Neural progenitor cell (in vitro differentiated cells): ENCODE measurements around the gene NME4. TPM values are rescaled to one million over a fixed set of nuclear protein-coding genes. Genes with fewer than 3 reads are reported as not detected.
A peak's percentile ranks its signal among the peaks of the same experiment; 100 is the strongest.

Experiments used
- DNase-seq: peaks from one replicate; pipeline ENCODE4 v3.0.0-alpha.2; 2016; ENCODE audit warnings: low spot score
- H2AFZ ChIP-seq: fragments of 200-600 bp; sonication (generic); replicated peaks from 2 replicates; pipeline ENCODE4 v1.6.1; 2016; ENCODE audit warnings: antibody characterized with exemption
- H3F3A ChIP-seq: fragments of 200-600 bp; sonication (generic); 2 replicates; pipeline ENCODE4 v1.6.1; 2016; ENCODE audit warnings: antibody characterized with exemption, low read depth
- H3K27ac ChIP-seq: fragments of 200-600 bp; sonication (generic); 2 replicates; pipeline ENCODE4 v1.5.1; 2016; ENCODE audit warnings: mild to moderate bottlenecking
- H3K27me3 ChIP-seq: fragments of 200-600 bp; sonication (generic); 2 replicates; pipeline ENCODE4 v1.6.1; 2016; ENCODE audit warnings: mild to moderate bottlenecking, moderate library complexity
- H3K36me3 ChIP-seq: fragments of 200-600 bp; sonication (generic); 2 replicates; pipeline ENCODE4 v1.5.1; 2016
- H3K4me1 ChIP-seq: fragments of 200-600 bp; sonication (generic); 2 replicates; pipeline ENCODE4 v1.6.1; 2016; ENCODE audit warnings: mixed run types
- H3K4me2 ChIP-seq: fragments of 200-600 bp; sonication (generic); 2 replicates; pipeline ENCODE4 v1.6.1; 2016
- H3K4me3 ChIP-seq: fragments of 200-600 bp; sonication (generic); 2 replicates; pipeline ENCODE4 v1.5.1; 2016
- H3K79me2 ChIP-seq: fragments of 200-600 bp; sonication (generic); 2 replicates; pipeline ENCODE4 v1.6.1; 2016; ENCODE audit warnings: low read depth
- H3K9ac ChIP-seq: fragments of 200-600 bp; sonication (generic); 2 replicates; pipeline ENCODE4 v1.6.1; 2016
- H3K9me3 ChIP-seq: fragments of 200-600 bp; sonication (generic); 2 replicates; pipeline ENCODE4 v1.5.1; 2016; ENCODE audit warnings: low read depth
- H4K20me1 ChIP-seq: fragments of 200-600 bp; sonication (generic); 2 replicates; pipeline ENCODE4 v1.6.1; 2016; ENCODE audit warnings: low read depth
- H3K27ac Mint-ChIP-seq: 3 replicates; pipeline ENCODE4 v1.8.0; 2021; ENCODE audit warnings: mixed read lengths
- H3K27me3 Mint-ChIP-seq: 2 replicates; pipeline ENCODE4 v1.8.0; 2022; ENCODE audit warnings: low read depth, mild to moderate bottlenecking, inconsistent platforms, moderate library complexity, mixed read lengths; ENCODE audit not compliant: insufficient read depth
- H3K36me3 Mint-ChIP-seq: 3 replicates; pipeline ENCODE4 v1.8.0; 2021; ENCODE audit warnings: mixed read lengths
- H3K4me1 Mint-ChIP-seq: 3 replicates; pipeline ENCODE4 v1.8.0; 2021; ENCODE audit warnings: mixed read lengths
- H3K4me3 Mint-ChIP-seq: 3 replicates; pipeline ENCODE4 v1.8.0; 2021; ENCODE audit warnings: mild to moderate bottlenecking, moderate library complexity, mixed read lengths
- H3K9me3 Mint-ChIP-seq: 3 replicates; pipeline ENCODE4 v1.8.0; 2020; ENCODE audit warnings: mixed read lengths
- CTCF ChIP-seq: fragments of 200-600 bp; sonication (generic); IDR thresholded peaks from 2 replicates; pipeline ENCODE4 v1.5.1; 2017; ENCODE audit warnings: antibody characterized with exemption, mild to moderate bottlenecking
- EZH2 ChIP-seq: fragments of 200-600 bp; sonication (generic); IDR thresholded peaks from 2 replicates; pipeline ENCODE4 v1.6.1; 2017; ENCODE audit warnings: antibody characterized with exemption, mild to moderate bottlenecking, moderate library complexity
- EZH2phosphoT487 ChIP-seq: fragments of 200-600 bp; sonication (generic); IDR thresholded peaks from 2 replicates; pipeline ENCODE4 v1.6.1; 2017; ENCODE audit warnings: antibody characterized with exemption
- total RNA-seq: library from RNA; depleted of rRNA; stranded (reverse); fragments of >200 nt; gene quantifications from 2 replicates; pipeline ENCODE4 v1.2.3, GENCODE V29; 2015; ENCODE audit warnings: low replicate concordance

The NME4 gene
- total RNA-seq, 1 donor from 2014 or later = 93.3 TPM

DNA sequence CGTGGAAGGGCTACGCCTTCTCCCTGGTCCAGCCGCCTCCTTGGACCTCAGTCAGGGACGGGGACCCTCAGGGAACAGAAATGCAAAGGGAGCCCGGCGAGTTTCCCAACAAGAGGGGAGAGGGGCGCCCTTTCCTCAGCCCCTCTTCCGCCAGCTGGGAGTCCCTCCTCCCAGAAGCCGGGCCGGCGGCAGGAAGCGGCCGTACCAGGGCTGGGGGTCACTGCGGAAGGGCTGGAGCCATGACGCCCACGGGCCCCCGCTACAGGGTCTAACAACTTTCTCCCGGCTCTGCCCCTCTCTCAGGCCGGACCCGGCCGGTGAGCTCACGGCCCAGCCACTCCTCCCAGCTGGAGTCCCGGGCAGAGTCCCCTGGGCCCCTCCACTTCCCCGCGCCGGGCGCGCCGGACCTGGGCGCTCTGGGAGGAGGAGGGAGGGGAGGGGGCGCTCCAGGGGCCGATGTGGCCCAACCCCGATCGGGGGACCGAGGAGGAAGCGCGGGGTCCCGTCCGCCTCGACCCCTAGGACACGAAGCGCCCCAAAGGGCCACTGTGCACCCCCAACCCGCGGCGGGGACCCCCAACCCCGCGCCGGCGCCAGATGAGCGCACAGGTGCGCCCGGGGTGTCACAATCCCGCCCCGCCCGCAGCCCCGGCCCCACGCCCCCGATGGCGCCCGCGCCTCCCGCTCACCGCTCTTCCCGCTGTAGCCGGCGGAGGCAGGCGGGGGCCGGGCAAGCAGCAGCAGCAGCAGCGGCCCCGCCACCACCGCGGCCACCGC is 15.8 kb upstream of the NME4 start:
- peak overlapping the region; percentile 86 for H3K4me3 Mint-ChIP-seq
- peak overlapping the region; percentile 77 for H3K9ac ChIP-seq
- H3K36me3 ChIP-seq = no peaks in the 10 kb centered on the region

DNA sequence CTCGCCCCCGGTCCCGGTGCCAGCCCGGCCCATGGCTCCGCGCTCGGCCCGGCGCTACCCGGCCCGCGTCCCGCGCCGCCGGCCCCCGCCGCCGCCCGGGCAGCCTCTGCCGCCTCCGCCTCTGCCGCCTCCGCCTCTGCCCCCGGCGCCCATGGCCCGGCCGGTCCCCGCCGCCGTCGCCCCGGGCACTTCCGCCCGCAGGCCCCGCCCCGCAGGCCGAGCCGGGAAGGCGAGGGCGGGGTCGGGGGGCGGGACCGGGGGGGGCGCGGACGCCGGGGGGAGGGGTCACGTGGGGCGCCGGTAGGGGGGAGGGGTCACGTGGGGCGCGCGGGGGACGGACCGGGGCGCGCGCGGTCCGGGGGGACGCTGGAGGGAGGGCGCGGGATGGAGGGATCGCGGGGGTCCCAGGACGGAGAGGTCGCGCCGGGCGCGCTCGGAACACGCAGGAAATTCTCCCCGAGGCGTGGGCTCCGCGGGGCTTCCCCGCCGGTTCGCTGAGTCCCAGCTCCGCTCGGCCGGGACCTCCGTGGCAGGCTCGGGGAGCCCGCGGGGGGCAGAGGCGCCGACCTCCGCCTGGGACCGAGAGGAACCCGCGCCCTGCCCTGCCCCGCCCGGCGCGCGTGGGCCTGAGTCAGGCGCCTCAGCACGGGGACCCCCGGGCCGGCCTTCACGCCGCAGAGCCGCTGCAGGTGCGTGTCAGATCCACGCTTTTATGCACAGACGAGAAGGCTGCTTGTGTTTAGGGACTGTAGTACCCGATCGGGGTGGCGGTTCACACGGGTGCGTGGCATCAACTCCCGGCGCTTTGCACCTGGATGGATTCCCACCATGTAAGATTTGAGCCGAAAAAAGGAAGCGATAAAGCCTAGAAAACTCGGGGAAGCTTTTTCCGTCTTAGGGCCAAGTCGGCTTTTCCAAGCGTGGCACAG is 14.9 kb upstream of the NME4 start, which contains the start of gene PGAP6:
Gene PGAP6, minus strand, starts transcription at position 190 of the 929 bp plus-strand sequence. Its CDS starts 157 bp downstream, at position 33.
- peak; percentile 73 for TF ChIP-seq EZH2
- TF ChIP-seq EZH2phosphoT487 = no peak
- no peak for TF ChIP-seq CTCF
- peaks cover 13% of the 10 kb centered on the region for H3K27me3 Mint-ChIP-seq
- peaks cover 27% of the 10 kb centered on the region for H3K27me3 ChIP-seq
- no peaks in the 10 kb centered on the region for H3K36me3 ChIP-seq
- H3K4me3 ChIP-seq = peak within 1 kb of the TSS; percentile 69
- H3K9me3 Mint-ChIP-seq = no peaks in the 10 kb centered on the region
- H3K4me3 Mint-ChIP-seq = peak within 1 kb of the TSS; percentile 92
- H3K4me2 ChIP-seq = peak within 1 kb of the TSS; percentile 99
- peaks cover 23% of the 10 kb centered on the region for H3K79me2 ChIP-seq
- peaks cover 50% of the 10 kb centered on the region for H3F3A ChIP-seq
- H3K9ac ChIP-seq = peak within 1 kb of the TSS; percentile 77
- peaks cover 50% of the 10 kb centered on the region for H4K20me1 ChIP-seq
- DNase-seq = peak; percentile 84
- H2AFZ ChIP-seq = no peak within 1 kb of the TSS
- H3K9me3 ChIP-seq = no peaks in the 10 kb centered on the region
- no peaks in the 10 kb centered on the region for H3K36me3 Mint-ChIP-seq
- no peak within 1 kb of the TSS for H3K27ac ChIP-seq
- no peak within 1 kb of the TSS for H3K27ac Mint-ChIP-seq
- H3K4me1 Mint-ChIP-seq = peaks cover 35% of the 10 kb centered on the region
- peaks cover 32% of the 10 kb centered on the region for H3K4me1 ChIP-seq

More for the DNA sequence above, 15.8 kb upstream of the NME4 start:
- Histone ChIP-seq H3K27me3 (peaks cover 27% of the 10 kb centered on the region), H3K4me3 (peak overlapping the region; percentile 69), H3K79me2 (peaks cover 23% of the 10 kb centered on the region), H3K27ac (no peak overlapping the region), H4K20me1 (peaks cover 50% of the 10 kb centered on the region), H3K4me1 (peaks cover 30% of the 10 kb centered on the region), H3K9me3 (no peaks in the 10 kb centered on the region), H2AFZ (no peak overlapping the region), H3K4me2 (peak overlapping the region; percentile 99), H3F3A (peaks cover 47% of the 10 kb centered on the region)
- no peaks in the 10 kb centered on the region for H3K36me3 Mint-ChIP-seq
- peaks cover 28% of the 10 kb centered on the region for H3K4me1 Mint-ChIP-seq
- TF ChIP-seq EZH2phosphoT487 (peak; percentile 34), EZH2 (no peak)
- peak; percentile 57 for DNase-seq
- H3K9me3 Mint-ChIP-seq = no peaks in the 10 kb centered on the region
- H3K27me3 Mint-ChIP-seq = peaks cover 13% of the 10 kb centered on the region
- no peak overlapping the region for H3K27ac Mint-ChIP-seq

- Histone ChIP-seq H3K4me1 (peaks cover 36% of the 10 kb centered on the region), H3K9ac (no peak overlapping the region), H3F3A (peaks cover 59% of the 10 kb centered on the region), H3K9me3 (no peaks in the 10 kb centered on the region), H3K27ac (no peak overlapping the region), H2AFZ (no peak overlapping the region), H3K27me3 (peaks cover 27% of the 10 kb centered on the region), H3K79me2 (peaks cover 23% of the 10 kb centered on the region), H3K4me2 (peak overlapping the region; percentile 89), H4K20me1 (peaks cover 45% of the 10 kb centered on the region), H3K36me3 (no peaks in the 10 kb centered on the region), H3K4me3 (peak overlapping the region; percentile 66)
- TF ChIP-seq EZH2phosphoT487 (no peak), CTCF (no peak), EZH2 (no peak)
- H3K9me3 Mint-ChIP-seq = no peaks in the 10 kb centered on the region
- H3K4me3 Mint-ChIP-seq = peak overlapping the region; percentile 92
- DNase-seq = peak; percentile 67
- H3K4me1 Mint-ChIP-seq = peaks cover 43% of the 10 kb centered on the region
- H3K36me3 Mint-ChIP-seq = no peaks in the 10 kb centered on the region
- H3K27me3 Mint-ChIP-seq = peaks cover 15% of the 10 kb centered on the region
- peak overlapping the region; percentile 34 for H3K27ac Mint-ChIP-seq
Observed at GRCh38 chr16:383326-384051, 13.5 kb upstream of the NME4 start.
